AG08395 (cell line): ENCODE results near the gene FADS3.

ENCODE experiments used
- DNase-seq: peaks from one replicate; pipeline ENCODE4 v3.0.0; 2012; ENCODE audit warnings: mixed read lengths, low spot score

FADS3 gene

GRCh38 chr11:61834278-61835048 is 56.9 kb downstream of the FADS3 start:
- peak; percentile 53 for DNase-seq

- no peak for DNase-seq
Measured at GRCh38 chr11:61833926-61834277, 57.4 kb downstream of the FADS3 start.

- no peak for DNase-seq
Measured at GRCh38 chr11:61833471-61833870, 57.9 kb downstream of the FADS3 start.

- DNase-seq: no peak
Measured at GRCh38 chr11:61832754-61833153, 58.6 kb downstream of the FADS3 start.

DNA sequence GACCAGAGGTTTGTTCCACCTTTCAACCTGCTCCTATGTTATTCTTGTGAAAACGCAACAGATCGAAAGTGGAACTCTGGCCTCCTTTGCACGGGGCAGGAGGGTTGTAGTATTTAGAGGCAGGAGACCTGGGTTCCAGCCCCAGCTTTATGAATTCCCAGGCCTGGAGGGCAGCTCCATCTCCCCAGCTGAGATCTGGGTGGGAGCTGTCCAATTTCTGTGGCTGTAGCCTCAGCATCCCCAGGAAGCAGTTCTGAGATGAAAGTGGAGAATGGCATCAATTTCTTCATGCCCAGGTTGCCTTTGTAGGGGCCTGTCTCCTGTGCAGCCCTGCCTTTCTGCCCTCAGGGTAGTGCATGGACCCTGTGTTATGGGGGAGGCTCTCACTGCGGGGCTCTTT is 59.1 kb downstream of the FADS3 start:
- no peak for DNase-seq

DNA sequence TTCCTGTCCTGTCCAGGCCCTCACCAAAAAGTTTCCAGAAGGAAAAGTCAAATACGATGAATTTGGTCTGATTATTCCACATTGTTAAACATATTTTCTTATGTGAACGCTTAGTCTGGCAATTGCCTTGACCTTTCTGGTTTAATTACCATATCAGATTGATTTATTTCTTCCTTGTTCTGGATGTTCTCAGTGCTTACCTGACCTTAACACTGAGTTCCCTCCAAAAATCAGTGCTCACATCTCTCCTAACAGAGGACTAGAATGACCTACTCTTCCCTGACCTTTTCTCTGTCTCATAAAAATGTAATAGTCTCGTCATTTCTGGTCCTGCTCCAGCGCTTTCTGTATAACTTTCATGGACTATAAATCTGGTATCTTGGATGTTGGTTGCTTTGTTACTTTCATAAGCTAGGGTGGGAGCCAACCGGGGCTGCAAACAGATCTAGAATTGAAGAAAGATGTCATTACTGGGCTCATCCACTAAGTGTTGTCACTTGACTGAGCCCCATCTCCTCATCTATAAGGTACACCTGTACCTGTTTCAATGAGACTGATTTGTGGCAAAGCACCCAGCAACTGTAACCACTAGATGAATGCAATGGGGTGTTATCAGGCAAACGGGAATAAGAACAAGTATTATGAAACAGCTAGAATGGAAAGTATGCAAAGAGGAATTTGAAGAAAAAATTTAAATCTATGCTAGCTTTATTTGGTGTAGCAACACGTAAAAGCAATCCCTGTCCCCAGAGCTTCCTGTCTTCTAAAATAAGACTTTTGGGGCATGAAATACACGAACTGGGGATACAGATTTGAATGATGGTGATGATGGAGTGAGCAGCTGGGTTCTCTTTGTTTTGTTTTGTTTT is 60.9 kb downstream of the FADS3 start:
- DNase-seq: peak; percentile 52

DNA sequence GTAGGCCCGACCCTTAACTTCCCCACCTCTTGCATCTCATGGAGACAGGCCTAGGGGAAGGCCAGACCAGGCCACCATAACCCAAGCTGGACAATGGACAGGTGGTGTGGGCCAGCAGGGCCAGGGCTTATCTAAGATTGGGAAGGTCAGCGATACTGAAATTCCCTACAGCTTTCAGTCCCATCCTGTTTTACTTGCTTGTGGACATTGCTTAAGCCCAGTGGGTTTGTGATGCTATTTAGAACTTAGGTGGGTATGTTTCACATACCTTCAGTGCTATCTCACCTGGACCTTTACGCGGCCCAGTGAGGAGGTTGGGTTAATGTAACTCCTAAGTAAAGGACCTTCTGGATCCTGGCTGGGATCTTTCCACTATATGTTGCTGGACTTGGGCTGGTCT is 61.5 kb downstream of the FADS3 start:
- no peak for DNase-seq

DNA sequence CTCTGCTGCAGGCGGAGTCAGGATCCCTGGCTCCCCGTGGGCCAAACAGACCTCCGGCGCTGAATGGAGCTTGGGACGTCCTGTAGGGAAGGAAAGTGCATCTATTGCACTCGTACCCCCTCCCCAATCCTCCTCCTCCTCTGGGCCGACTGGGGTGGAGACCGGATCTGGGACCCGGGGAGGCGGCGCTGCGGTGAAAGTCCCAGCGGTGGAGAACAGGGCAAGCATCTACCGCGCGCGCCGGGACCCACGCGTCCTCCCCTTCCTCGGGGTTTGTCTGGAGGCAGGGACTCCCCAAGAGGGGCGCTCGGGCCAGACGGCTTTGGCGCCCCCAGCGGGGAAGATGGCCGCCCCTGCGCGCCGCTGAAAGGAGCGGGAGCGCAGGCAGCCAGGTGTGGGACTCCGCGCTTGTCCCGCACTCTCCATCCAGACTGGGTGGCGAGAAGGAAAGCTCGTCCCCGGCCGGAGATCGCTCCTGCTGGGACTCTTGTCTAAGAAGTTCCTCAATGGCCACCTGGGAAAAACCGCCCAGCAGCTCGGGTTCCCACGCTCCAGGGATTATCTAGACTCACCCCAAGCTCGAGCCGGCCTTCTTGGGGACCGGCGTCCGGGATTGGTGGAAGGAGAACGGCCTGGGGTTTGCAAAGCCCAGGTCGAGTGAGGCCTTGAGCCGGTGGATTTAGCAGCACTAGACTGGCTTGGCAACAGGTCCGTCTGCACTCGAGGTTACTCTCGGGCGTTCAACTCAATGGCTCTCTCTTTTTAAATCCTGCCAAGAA is 62.5 kb downstream of the FADS3 start:
- peak; percentile 19 for DNase-seq

DNA sequence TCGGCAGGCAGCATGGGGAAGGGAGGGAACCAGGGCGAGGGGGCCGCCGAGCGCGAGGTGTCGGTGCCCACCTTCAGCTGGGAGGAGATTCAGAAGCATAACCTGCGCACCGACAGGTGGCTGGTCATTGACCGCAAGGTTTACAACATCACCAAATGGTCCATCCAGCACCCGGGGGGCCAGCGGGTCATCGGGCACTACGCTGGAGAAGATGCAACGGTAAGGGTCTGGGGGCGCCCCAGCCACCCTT is 63.0 kb downstream of the FADS3 start:
- no peak for DNase-seq

GRCh38 chr11:61827571-61828378 is 63.6 kb downstream of the FADS3 start, which contains the start of gene FADS2:
FADS2 (plus strand) TSS chr11:61828300; CDS start chr11:61828391, 91 bp downstream.
- peak; percentile 91 for DNase-seq

DNA sequence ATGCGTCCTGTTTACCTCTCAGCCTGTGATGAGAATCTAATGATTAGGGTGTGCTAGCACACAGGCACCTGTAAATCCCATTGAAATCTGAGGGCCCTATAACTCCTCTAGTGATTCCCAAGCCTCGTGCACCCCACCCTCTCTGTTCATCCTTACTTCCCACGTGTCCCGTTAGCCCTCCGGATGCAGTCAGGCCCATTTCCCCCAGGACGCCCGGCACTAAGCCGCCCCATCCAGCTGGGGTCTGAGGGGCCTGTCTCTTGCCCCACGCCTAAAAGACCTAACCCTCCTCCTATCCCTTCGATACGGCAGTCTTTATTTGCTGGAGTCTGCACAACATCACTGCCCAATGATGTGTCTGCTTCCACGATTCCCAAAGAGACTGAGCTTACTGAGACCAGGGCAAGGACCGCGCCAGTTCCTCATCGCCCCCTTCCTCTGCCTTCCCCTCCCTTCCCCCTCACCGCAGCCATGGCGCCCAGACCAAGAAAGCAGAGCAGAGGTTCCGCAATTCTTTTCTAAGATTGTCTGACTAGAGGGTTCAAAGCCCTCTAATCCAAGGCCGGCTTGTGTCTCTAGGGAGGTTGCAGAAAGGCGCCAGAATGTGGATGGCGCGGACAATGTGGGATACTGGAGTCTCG is 64.3 kb downstream of the FADS3 start:
- no peak for DNase-seq
